Keratinocyte (primary cell): Measurements from ENCODE around the gene BMAL2. TPM values are rescaled to one million over a fixed set of nuclear protein-coding genes. Genes with fewer than 3 reads are reported as not detected.

ENCODE experiments used
- DNase-seq: peaks from one replicate; pipeline ENCODE4 v3.0.0-alpha.2; 2011; ENCODE audit warnings: low read depth, missing footprints, low spot score
- FAIRE-seq: peaks from 2 replicates; lab custom pipeline; 2011; peaks lifted over from hg19 to GRCh38; lab: Jason Lieb, UNC
- H2AFZ ChIP-seq: 2 replicates; pipeline ENCODE4 v1.6.0; 2012; ENCODE audit warnings: low read length, control low read depth, inconsistent platforms; ENCODE audit not compliant: control insufficient read depth
- H3K27ac ChIP-seq: 2 replicates; pipeline ENCODE4 v1.5.1; 2011; ENCODE audit warnings: low read length; ENCODE audit not compliant: control insufficient read depth, insufficient read depth
- H3K27me3 ChIP-seq: 3 replicates; pipeline ENCODE4 v1.6.0; 2011; ENCODE audit warnings: low read length; ENCODE audit not compliant: control insufficient read depth, insufficient read depth; ENCODE audit errors: extremely low read depth
- H3K36me3 ChIP-seq, 2 experiments: 2 replicates in 1 of 2; 3 replicates in 1 of 2; pipeline ENCODE4 v1.5.1; 2011; ENCODE audit warnings: low read length in 2 of 2, mild to moderate bottlenecking in 1 of 2; ENCODE audit not compliant: control insufficient read depth in 2 of 2, insufficient read depth in 2 of 2; ENCODE audit errors: extremely low read depth in 1 of 2
- H3K4me1 ChIP-seq: 3 replicates; pipeline ENCODE4 v1.5.1; 2011; ENCODE audit warnings: low read length; ENCODE audit not compliant: control insufficient read depth, insufficient read depth; ENCODE audit errors: extremely low read depth
- H3K4me2 ChIP-seq: 3 replicates; pipeline ENCODE4 v1.6.0; 2011; ENCODE audit warnings: low read depth, low read length; ENCODE audit not compliant: control insufficient read depth, insufficient read depth; ENCODE audit errors: extremely low read depth
- H3K4me3 ChIP-seq, 3 experiments: fragments of 200-600 bp in 1 of 3; sonication (generic) in 1 of 3; 2 replicates in 2 of 3; 3 replicates in 1 of 3; pipeline ENCODE4 v1.5.1; 2011 to 2016; ENCODE audit warnings: low read length in 3 of 3, mild to moderate bottlenecking in 3 of 3, control low read depth in 2 of 3, inconsistent platforms in 1 of 3, low read depth in 1 of 3, mixed read lengths in 1 of 3, mixed run types in 1 of 3, moderate library complexity in 1 of 3; ENCODE audit not compliant: control insufficient read depth in 2 of 3, insufficient read depth in 2 of 3; ENCODE audit errors: extremely low read depth in 1 of 3
- H3K79me2 ChIP-seq: 2 replicates; pipeline ENCODE4 v1.6.0; 2012; ENCODE audit warnings: low read length; ENCODE audit not compliant: control insufficient read depth, insufficient read depth
- H3K9ac ChIP-seq: 3 replicates; pipeline ENCODE4 v1.6.0; 2011; ENCODE audit warnings: low read length; ENCODE audit not compliant: control insufficient read depth, insufficient read depth; ENCODE audit errors: extremely low read depth
- H3K9me1 ChIP-seq: 3 replicates; pipeline ENCODE4 v1.6.0; 2011; ENCODE audit warnings: low read length; ENCODE audit not compliant: control insufficient read depth, insufficient read depth; ENCODE audit errors: extremely low read depth
- H3K9me3 ChIP-seq: 2 replicates; pipeline ENCODE4 v1.5.1; 2012; ENCODE audit warnings: low read depth, low read length; ENCODE audit not compliant: control insufficient read depth
- H4K20me1 ChIP-seq: 3 replicates; pipeline ENCODE4 v1.6.0; 2011; ENCODE audit warnings: low read length; ENCODE audit not compliant: control insufficient read depth, insufficient read depth; ENCODE audit errors: extremely low read depth
- EZH2 ChIP-seq: IDR thresholded peaks from one replicate; pipeline ENCODE4 v1.6.1; 2012; ENCODE audit warnings: inconsistent platforms, mild to moderate bottlenecking, low read length, moderate library complexity
- dilution Hi-C: fragments of 300-500 bp; cut with MboI; formaldehyde crosslinking; loops from one replicate; pipeline ENCODE4 v1.7.0; 2020; ENCODE audit warnings: low sequenced_read_pairs; ENCODE audit not compliant: extremely low pct_ligation_motif_present
- polyA plus RNA-seq, 5 experiments: library from polyadenylated mRNA; depleted of rRNA in 3 of 5; stranded (reverse) in 3 of 5; stranded (forward) in 1 of 5; unstranded in 1 of 5; fragments of >200 nt; gene quantifications; 1 replicate in 1 of 5; 2 replicates in 3 of 5; 3 replicates in 1 of 5; pipeline versions ENCODE4 v1.2.1 to v1.2.3, GENCODE V29; 2011 to 2012; ENCODE audit warnings: missing spikeins in 2 of 5, low read depth in 1 of 5, low replicate concordance in 1 of 5
- TF ChIP-seq, protein P1 (sequence below), 3 experiments: IDR thresholded peaks in 1 of 3; conservative IDR thresholded peaks in 1 of 3; optimal IDR thresholded peaks in 1 of 3; 2 replicates in 2 of 3; 3 replicates in 1 of 3; pipeline versions ENCODE3 to v1.5.1; 2011; ENCODE audit warnings: low read length in 3 of 3, mild to moderate bottlenecking in 3 of 3, moderate library complexity in 2 of 3, control low read depth in 1 of 3, inconsistent platforms in 1 of 3; ENCODE audit not compliant: insufficient read depth in 2 of 3; ENCODE audit errors: extremely low read depth in 1 of 3

BMAL2 gene
- polyA plus RNA-seq, 1 donor (not counting 4 experiments of a cell fraction or from before 2014, with no cell fraction given): 33.6 TPM

DNA sequence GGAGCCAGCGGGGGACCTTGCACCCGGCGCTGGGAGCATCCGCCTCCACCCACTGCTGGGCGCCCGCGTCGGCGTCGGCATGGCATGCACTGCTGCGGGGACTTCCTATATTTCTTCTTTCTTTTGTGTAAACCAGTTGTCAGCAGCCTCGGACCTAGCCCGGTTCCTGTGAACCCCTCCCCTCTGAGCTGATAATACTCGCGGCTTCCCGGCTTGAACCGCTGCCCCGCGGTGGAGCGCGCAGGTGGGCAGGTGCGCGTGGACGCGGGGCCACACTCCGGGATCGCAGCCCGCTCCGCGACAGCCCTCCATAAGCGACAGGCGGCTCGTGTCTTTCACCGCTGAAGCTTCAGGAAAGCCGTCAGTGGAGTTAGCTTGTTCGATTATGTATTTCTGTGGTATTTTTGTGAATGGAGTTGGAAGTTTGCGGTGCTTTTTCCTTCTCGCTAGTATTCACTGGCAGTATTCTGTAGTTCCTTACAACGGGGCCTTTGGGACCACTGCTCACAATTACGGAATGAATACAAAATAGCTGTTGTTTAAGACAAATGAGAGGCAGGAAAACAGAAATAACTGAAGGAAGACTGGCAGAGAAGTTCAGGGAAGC, 870 bp downstream of the BMAL2 start:
- Histone ChIP-seq H3K4me2 (peak overlapping the region; percentile 91), H3K9me3 (no peaks in the 10 kb centered on the region), H3K9me1 (no peaks in the 10 kb centered on the region), H3K4me1 (peaks cover 64% of the 10 kb centered on the region), H3K4me3 (peak overlapping the region; percentile 65 to 84 (median 84)), H3K27ac (peak overlapping the region; percentile 97), H4K20me1 (no peaks in the 10 kb centered on the region), H3K27me3 (no peaks in the 10 kb centered on the region), H3K36me3 (peaks cover 0 to 1% of the 10 kb centered on the region in 2 experiments), H2AFZ (peak overlapping the region; percentile 28), H3K79me2 (peaks cover 51% of the 10 kb centered on the region), H3K9ac (peak overlapping the region; percentile 91)
- no peak for FAIRE-seq
- no peak for TF ChIP-seq EZH2
- TF ChIP-seq, protein P1, sequence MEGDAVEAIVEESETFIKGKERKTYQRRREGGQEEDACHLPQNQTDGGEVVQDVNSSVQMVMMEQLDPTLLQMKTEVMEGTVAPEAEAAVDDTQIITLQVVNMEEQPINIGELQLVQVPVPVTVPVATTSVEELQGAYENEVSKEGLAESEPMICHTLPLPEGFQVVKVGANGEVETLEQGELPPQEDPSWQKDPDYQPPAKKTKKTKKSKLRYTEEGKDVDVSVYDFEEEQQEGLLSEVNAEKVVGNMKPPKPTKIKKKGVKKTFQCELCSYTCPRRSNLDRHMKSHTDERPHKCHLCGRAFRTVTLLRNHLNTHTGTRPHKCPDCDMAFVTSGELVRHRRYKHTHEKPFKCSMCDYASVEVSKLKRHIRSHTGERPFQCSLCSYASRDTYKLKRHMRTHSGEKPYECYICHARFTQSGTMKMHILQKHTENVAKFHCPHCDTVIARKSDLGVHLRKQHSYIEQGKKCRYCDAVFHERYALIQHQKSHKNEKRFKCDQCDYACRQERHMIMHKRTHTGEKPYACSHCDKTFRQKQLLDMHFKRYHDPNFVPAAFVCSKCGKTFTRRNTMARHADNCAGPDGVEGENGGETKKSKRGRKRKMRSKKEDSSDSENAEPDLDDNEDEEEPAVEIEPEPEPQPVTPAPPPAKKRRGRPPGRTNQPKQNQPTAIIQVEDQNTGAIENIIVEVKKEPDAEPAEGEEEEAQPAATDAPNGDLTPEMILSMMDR (optimal IDR thresholded peaks at IDR 0.05 in 1 of 3, IDR thresholded peaks at IDR 0.05 in 1 of 3, conservative IDR thresholded peaks at IDR 0.05 in 1 of 3; ENCODE audit: extremely low read depth in 1 of 3, insufficient read depth in 2 of 3, low read length in 3 of 3): no peak
- DNase-seq: no peak
- dilution Hi-C loops: no loop called here

DNA sequence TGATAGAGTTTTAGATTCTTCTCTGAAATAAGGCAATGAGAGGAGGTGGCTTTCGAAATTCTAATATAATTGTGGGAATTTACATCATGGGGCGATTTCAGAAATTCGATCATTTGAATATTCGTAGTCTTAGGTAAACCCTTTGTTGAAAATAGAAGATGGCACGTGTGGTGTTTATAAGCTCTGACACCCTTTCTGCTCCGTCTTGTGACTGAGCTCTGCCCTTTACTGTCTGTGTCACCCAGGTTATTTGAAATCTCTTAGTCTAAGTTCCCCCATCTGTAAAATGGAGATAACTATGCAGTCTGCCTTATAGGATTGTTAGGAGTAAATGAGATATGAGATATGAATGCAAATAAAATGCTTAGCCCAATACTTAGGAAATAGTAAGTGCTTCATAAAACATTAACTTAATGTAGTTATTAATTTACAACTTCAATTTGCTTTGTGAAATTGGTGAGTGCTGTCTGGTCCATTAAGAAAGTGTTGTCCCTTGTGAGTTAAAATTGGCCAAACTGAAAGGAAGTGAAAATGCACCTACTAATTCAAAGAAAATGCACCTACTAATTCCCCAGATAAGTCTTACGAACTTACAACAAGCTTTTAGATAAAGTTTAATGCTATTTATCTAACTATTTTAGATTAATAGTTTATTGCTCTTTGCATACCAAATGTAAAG, 1.5 kb downstream of the BMAL2 start:
- FAIRE-seq: no peak
- TF ChIP-seq, protein P1 (optimal IDR thresholded peaks at IDR 0.05 in 1 of 3, IDR thresholded peaks at IDR 0.05 in 1 of 3, conservative IDR thresholded peaks at IDR 0.05 in 1 of 3; ENCODE audit: extremely low read depth in 1 of 3, insufficient read depth in 2 of 3, low read length in 3 of 3): no peak
- no peak for TF ChIP-seq EZH2
- Histone ChIP-seq H3K4me1 (peaks cover 67% of the 10 kb centered on the region), H3K4me3 (peak overlapping the region; percentile 65 to 84 (median 84)), H3K9me1 (no peaks in the 10 kb centered on the region), H4K20me1 (no peaks in the 10 kb centered on the region), H3K9ac (peak overlapping the region; percentile 91), H3K27ac (peak overlapping the region; percentile 97), H3K4me2 (peak overlapping the region; percentile 91), H3K27me3 (no peaks in the 10 kb centered on the region), H2AFZ (no peak overlapping the region), H3K36me3 (peaks cover 0 to 1% of the 10 kb centered on the region in 2 experiments), H3K9me3 (no peaks in the 10 kb centered on the region), H3K79me2 (peaks cover 58% of the 10 kb centered on the region)
- DNase-seq: no peak
- dilution Hi-C loops: no loop called here
